ENCODE results near the gene UGT1A9.

The UGT1A9 gene

GRCh38 chr2:233674995-233675394, 3.3 kb downstream of the UGT1A9 start:
- Histone ChIP-seq H3K27ac (no peak overlapping the region), H3K4me3 (ENCODE audit: low read depth, low read length) (no peak overlapping the region), H3K27me3 (ENCODE audit: insufficient read depth, low read depth, severe bottlenecking) (no peaks in the 10 kb centered on the region), H3K36me3 (no peaks in the 10 kb centered on the region), H3K9me3 (ENCODE audit: severe bottlenecking) (peaks cover 2% of the 10 kb centered on the region)
- peak; percentile 24; the same call in 1 of the 2 replicates for TF ChIP-seq CTCF (IDR thresholded peaks at IDR 0.05; ENCODE audit: low read depth, low read length)
- peak; percentile 45 for DNase-seq

GRCh38 chr2:233676046-233676445, 4.3 kb downstream of the UGT1A9 start:
- Histone ChIP-seq H3K27me3 (ENCODE audit: insufficient read depth, low read depth, severe bottlenecking) (no peaks in the 10 kb centered on the region), H3K4me3 (ENCODE audit: low read depth, low read length) (no peak overlapping the region), H3K36me3 (no peaks in the 10 kb centered on the region), H3K27ac (no peak overlapping the region), H3K9me3 (ENCODE audit: severe bottlenecking) (peaks cover 2% of the 10 kb centered on the region)
- no peak for DNase-seq
- no peak for TF ChIP-seq CTCF (IDR thresholded peaks at IDR 0.05; ENCODE audit: low read depth, low read length)

DNA sequence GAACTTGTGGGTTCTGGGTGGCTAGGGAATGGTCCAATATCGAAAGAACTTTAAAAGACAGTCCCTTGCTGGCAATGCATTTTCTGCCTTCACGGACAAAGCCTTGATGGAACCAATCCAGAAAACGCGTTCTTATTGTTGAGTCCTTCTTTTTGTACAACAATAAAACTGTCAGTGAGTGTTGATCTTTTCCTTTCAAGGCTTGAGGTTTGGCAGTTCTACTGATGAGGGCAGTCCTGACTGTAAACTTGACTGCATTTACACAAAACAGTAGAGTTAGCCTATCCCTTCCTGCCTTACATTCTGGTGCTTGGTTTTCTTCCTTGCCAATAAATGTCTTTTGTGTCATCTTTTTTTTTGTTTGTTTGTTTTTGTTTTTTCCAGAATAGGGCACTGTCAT, 7.5 kb downstream of the UGT1A9 start:
- Histone ChIP-seq H3K27me3 (ENCODE audit: insufficient read depth, low read depth, severe bottlenecking) (no peaks in the 10 kb centered on the region), H3K36me3 (no peaks in the 10 kb centered on the region), H3K27ac (no peak overlapping the region), H3K9me3 (ENCODE audit: severe bottlenecking) (peaks cover 2% of the 10 kb centered on the region), H3K4me3 (ENCODE audit: low read depth, low read length) (no peak overlapping the region)
- no peak for DNase-seq
- no peak for TF ChIP-seq CTCF (IDR thresholded peaks at IDR 0.05; ENCODE audit: low read depth, low read length)

- DNase-seq, result no peak
- H3K4me3 ChIP-seq (ENCODE audit: low read depth, low read length), result no peak overlapping the region
- H3K27me3 ChIP-seq (ENCODE audit: insufficient read depth, low read depth, severe bottlenecking), result no peaks in the 10 kb centered on the region
- H3K9me3 ChIP-seq (ENCODE audit: severe bottlenecking), result peaks cover 2% of the 10 kb centered on the region
- no peaks in the 10 kb centered on the region for H3K36me3 ChIP-seq
- TF ChIP-seq CTCF (IDR thresholded peaks at IDR 0.05; ENCODE audit: low read depth, low read length), result no peak
- no peak overlapping the region for H3K27ac ChIP-seq
These were observed 8.8 kb downstream of the UGT1A9 start for GRCh38 chr2:233680361-233681045.

GRCh38 chr2:233681521-233682099, 9.9 kb downstream of the UGT1A9 start, which contains the start of gene UGT1A7:
Gene UGT1A7 (plus strand): TSS chr2:233681901. CDS start chr2:233681938, 37 bp downstream.
- Histone ChIP-seq H3K4me3 (ENCODE audit: low read depth, low read length) (no peak within 1 kb of the TSS), H3K27ac (no peak within 1 kb of the TSS), H3K36me3 (no peaks in the 10 kb centered on the region), H3K9me3 (ENCODE audit: severe bottlenecking) (no peaks in the 10 kb centered on the region), H3K27me3 (ENCODE audit: insufficient read depth, low read depth, severe bottlenecking) (no peaks in the 10 kb centered on the region)
- DNase-seq, result no peak
- TF ChIP-seq CTCF (IDR thresholded peaks at IDR 0.05; ENCODE audit: low read depth, low read length), result no peak
